Activated naive CD8-positive, alpha-beta T cell treated with anti-CD3 and anti-CD28 coated beads for 36 hours (primary cell): ENCODE measurements around the gene POMT2. TPM values are rescaled to one million over a fixed set of nuclear protein-coding genes. Genes with fewer than 3 reads are reported as not detected.
"Not testable (repeated sequence)": the region's sequence is repeated elsewhere in the genome, so short reads cannot be mapped to it uniquely, and the experiment has no call there.

ENCODE experiments used
- DNase-seq: peaks from one replicate; pipeline ENCODE4 v3.0.0; 2021
- H3K27ac Mint-ChIP-seq: one replicate; pipeline ENCODE4 v1.8.0; 2022; ENCODE audit warnings: mild to moderate bottlenecking, moderate library complexity, mixed read lengths
- H3K27me3 Mint-ChIP-seq: one replicate; pipeline ENCODE4 v1.8.0; 2022; ENCODE audit warnings: mild to moderate bottlenecking, mixed read lengths
- H3K36me3 Mint-ChIP-seq: one replicate; pipeline ENCODE4 v1.8.0; 2021; ENCODE audit warnings: mild to moderate bottlenecking, mixed read lengths
- H3K4me1 Mint-ChIP-seq: one replicate; pipeline ENCODE4 v1.8.0; 2021; ENCODE audit warnings: mixed read lengths
- H3K4me3 Mint-ChIP-seq: one replicate; pipeline ENCODE4 v1.8.0; 2022; ENCODE audit warnings: mild to moderate bottlenecking, moderate library complexity, mixed read lengths
- H3K9me3 Mint-ChIP-seq: one replicate; pipeline ENCODE4 v1.8.0; 2022; ENCODE audit warnings: mixed read lengths
- total RNA-seq, 2 experiments: library from RNA; stranded (reverse); gene quantifications; one replicate each; pipeline ENCODE4 v1.2.3, GENCODE V29; 2021

The POMT2 gene
- total RNA-seq, 2 experiments from 2014 or later = 14.2 to 18.1 TPM

DNA sequence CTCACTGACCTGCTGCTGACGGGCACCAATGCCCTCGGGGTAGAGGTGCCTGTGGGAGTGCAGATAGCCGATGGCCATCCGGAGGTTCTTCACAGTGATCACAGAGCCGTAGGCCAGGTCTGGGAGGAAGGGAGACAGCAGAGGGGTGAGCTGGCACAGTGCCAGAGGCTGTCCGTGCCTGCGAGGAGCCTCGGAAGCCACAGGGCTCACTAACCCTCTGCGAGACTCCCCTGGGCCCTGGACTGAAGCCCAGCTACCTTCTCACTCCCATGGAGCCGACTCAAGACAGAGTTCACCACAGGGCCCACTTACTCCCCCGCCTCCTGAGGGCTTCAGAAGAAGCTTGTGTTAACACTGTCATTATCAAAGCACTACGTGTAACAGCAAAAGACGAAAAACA lies 24.5 kb downstream of the POMT2 start:
- no peak for DNase-seq
- no peak overlapping the region for H3K4me3 Mint-ChIP-seq
- H3K27ac Mint-ChIP-seq = no peak overlapping the region
- H3K27me3 Mint-ChIP-seq = no peaks in the 10 kb centered on the region
- no peaks in the 10 kb centered on the region for H3K4me1 Mint-ChIP-seq
- H3K9me3 Mint-ChIP-seq = no peaks in the 10 kb centered on the region
- peaks cover 8% of the 10 kb centered on the region for H3K36me3 Mint-ChIP-seq

DNA sequence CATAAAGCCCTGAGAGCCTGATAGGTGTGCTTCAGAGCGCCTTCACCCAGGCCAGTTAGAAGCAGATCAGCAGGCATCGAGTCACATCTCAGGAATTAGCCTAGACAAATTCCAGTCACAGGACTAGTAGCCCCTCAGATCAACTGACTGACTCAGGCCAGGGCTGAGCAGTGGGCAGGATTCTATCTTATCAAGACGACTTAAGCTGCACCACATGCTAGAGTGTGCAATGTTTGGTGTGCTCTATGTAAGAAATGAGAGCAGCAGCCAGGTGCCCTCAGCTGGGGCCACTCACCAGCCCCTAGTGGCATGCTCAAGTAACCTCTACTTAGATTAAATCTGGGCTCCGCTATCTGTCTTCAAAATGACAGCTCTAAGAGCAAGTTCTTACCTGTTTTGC lies 30.0 kb downstream of the POMT2 start:
- Mint-ChIP-seq H3K4me3 (no peak overlapping the region), H3K9me3 (no peaks in the 10 kb centered on the region), H3K27ac (no peak overlapping the region), H3K27me3 (no peaks in the 10 kb centered on the region), H3K36me3 (peaks cover 4% of the 10 kb centered on the region), H3K4me1 (no peaks in the 10 kb centered on the region)
- no peak for DNase-seq

DNA sequence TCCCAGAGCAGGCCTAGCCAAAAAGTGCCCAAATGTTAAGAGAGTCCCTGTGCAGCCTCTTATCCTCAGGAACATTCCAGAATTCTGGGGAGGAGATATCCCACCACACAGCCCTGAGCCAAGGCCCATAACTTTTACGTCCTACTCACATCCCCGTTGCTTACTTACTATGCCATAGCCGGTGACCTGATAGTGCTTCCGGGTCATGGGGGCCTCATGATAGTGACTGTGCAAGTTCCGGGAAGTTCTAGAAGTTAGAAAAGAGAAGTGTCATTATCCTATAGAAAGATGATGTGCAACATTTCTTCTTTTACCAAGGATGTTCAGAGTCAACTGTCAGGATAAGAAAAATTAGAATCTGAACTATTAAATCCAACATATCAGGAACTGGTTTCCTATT lies 34.1 kb downstream of the POMT2 start:
- Mint-ChIP-seq H3K36me3 (peaks cover 7% of the 10 kb centered on the region), H3K4me3 (no peak overlapping the region), H3K27me3 (no peaks in the 10 kb centered on the region), H3K9me3 (no peaks in the 10 kb centered on the region), H3K4me1 (no peaks in the 10 kb centered on the region), H3K27ac (no peak overlapping the region)
- no peak for DNase-seq

DNA sequence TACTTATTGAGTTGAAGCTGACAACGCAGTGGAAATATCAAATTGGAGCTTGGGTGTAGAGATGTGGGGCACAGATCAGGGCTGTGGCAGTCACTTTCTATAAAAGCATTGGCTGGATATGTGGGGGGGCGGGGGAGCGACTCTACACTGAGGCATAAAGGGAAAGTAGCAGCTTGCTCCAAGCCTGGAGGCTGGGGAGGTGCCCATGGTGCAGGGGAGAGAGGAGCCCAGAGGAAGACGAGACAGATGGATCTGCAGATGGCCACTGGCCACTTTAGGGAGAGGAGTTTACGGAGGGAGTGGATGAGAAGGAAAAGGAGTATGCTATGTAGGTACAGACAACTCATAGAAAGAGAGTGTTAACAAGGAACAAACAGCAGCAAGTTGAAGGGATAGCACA lies 36.2 kb downstream of the POMT2 start:
- H3K27ac Mint-ChIP-seq = no peak overlapping the region
- H3K27me3 Mint-ChIP-seq = no peaks in the 10 kb centered on the region
- DNase-seq = no peak
- no peaks in the 10 kb centered on the region for H3K9me3 Mint-ChIP-seq
- H3K36me3 Mint-ChIP-seq = peaks cover 8% of the 10 kb centered on the region
- H3K4me3 Mint-ChIP-seq = no peak overlapping the region
- no peaks in the 10 kb centered on the region for H3K4me1 Mint-ChIP-seq

DNA sequence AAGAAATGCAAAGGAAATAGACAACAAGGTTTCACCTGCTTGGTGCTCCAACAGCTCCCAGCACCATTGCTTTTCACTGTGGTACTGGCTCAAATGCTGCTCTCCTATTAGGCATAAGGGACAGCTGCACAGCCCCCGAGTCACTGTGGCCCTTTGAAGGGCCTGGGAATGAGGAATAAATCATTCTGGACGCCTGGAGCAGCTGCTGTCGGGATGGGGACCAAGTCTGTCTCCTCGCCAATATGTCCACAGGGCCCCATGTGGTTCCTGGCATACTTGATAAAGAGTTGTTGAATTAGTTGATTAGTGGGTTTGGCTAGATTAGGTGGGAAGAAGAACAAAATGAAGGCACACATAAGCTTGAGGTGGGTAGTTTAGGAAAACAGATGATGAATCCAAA lies 36.6 kb downstream of the POMT2 start:
- Mint-ChIP-seq H3K27ac (no peak overlapping the region), H3K9me3 (no peaks in the 10 kb centered on the region), H3K36me3 (peaks cover 10% of the 10 kb centered on the region), H3K4me3 (no peak overlapping the region), H3K27me3 (no peaks in the 10 kb centered on the region), H3K4me1 (no peaks in the 10 kb centered on the region)
- DNase-seq = no peak

DNA sequence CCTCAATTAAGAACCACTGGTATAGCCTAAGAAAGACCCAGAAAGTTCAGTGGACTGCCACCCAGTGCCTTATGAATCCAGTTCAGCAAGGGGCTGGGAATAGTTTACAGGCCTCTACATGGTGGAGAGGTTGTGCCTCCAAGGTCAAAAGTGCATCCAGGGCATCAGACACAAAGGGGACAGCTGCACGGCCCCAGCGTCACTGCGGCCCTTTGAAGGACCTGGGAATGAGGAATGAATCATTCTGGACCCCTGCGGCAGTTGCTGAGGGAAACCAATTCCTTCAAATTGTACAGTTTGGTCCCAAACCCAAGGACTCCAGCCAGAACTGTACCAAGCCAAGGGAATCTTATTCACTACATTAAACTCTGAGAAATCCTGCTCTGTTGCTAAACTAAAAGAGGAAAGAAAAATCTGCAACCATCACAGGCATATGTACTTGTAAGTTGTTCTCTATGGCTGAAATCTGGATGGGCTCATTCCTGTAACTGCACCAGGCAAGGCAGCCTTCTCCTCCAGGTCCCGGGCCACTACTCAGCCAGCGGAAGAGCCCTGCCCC lies 38.8 kb downstream of the POMT2 start:
- H3K27me3 Mint-ChIP-seq = no peaks in the 10 kb centered on the region
- H3K9me3 Mint-ChIP-seq = no peaks in the 10 kb centered on the region

DNA sequence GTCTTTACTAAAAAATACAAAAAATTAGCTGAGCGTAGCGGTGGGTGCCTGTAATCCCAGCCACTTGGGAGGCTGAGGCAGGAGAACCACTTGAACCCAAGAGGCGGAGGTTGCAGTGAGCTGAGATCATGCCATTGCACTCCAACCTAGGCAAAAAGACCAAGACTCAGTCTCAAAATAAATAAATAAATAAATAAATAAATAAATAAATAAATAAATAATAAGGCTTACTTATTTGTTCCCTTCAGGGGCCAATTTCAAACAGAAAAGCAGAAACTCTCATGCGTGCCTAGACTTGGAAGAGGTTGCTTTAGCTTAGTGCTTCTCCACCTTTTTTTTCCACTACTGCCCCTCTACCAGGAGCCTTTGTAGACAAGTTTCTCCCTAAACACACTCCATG lies 39.8 kb downstream of the POMT2 start:
- DNase-seq, H3K4me1 Mint-ChIP-seq, H3K9me3 Mint-ChIP-seq, H3K4me3 Mint-ChIP-seq, H3K27ac Mint-ChIP-seq, H3K27me3 Mint-ChIP-seq, H3K36me3 Mint-ChIP-seq: not testable (repeated sequence)

More for the DNA sequence above, 38.8 kb downstream of the POMT2 start:
- DNase-seq = no peak
- no peak overlapping the region for H3K4me3 Mint-ChIP-seq
- no peaks in the 10 kb centered on the region for H3K4me1 Mint-ChIP-seq
- H3K27ac Mint-ChIP-seq = no peak overlapping the region
- H3K36me3 Mint-ChIP-seq = peaks cover 10% of the 10 kb centered on the region

DNA sequence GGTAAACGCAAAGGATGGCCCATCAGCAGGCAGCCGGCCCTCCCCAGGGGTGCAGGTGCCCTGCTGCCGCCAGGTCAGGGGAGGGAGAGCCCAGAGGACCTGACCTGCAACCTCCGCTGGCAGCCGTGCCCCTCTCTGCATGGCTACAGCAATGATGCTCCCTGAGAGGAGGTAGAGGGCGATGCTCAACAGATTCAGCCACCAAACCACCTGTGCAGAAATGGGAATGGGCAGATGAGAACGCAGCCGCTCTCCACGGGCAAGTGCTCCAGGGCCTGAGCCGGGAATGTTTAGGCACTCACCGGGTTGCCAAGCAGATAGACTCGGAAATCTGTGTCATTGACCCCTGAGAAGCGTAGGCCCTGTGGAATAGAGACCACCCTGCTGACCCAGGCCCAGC lies 41.0 kb downstream of the POMT2 start:
- Mint-ChIP-seq H3K4me3 (no peak overlapping the region), H3K9me3 (no peaks in the 10 kb centered on the region), H3K27me3 (no peaks in the 10 kb centered on the region), H3K4me1 (no peaks in the 10 kb centered on the region), H3K36me3 (peaks cover 7% of the 10 kb centered on the region), H3K27ac (no peak overlapping the region)
- DNase-seq = no peak

DNA sequence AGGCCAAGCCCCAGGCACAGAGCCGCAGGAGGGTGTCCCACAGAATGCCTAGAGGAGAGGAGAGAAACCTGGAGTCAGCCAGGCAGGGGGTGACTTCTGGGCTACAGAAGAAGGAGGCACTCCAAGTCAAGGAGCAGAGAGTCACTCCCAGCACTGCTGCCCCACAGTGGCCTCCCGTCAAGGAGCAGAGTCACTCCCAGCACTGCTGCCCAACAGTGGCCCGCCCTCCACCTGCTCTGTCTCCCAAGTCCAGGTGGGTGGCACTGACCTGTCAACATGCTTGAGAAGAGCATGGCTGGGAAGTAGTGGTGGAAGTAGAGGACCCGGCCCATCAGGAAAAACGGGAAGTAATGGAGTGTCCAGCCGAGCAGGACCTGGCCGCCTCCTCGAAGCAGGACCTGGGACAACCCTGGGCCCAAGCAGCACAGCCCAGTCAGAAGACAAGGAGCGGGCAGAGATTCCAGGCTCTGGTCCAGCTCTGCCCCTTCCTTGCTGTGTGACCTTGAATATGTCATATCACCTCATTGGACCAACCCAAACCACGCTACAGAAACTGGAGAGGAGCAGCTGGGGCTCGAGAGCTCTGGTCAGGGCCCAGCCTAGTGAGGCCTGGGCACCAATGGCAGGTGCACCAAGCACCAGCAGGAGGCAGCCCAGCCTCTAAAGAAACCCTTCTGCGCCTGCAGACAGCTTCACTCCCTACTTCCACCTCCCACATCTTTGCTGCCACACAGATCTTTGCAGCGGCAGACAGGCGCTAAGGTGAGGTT lies 42.0 kb downstream of the POMT2 start:
- Mint-ChIP-seq H3K36me3 (peaks cover 4% of the 10 kb centered on the region), H3K4me1 (no peaks in the 10 kb centered on the region), H3K27ac (no peak overlapping the region), H3K9me3 (no peaks in the 10 kb centered on the region), H3K27me3 (no peaks in the 10 kb centered on the region), H3K4me3 (no peak overlapping the region)
- no peak for DNase-seq

DNA sequence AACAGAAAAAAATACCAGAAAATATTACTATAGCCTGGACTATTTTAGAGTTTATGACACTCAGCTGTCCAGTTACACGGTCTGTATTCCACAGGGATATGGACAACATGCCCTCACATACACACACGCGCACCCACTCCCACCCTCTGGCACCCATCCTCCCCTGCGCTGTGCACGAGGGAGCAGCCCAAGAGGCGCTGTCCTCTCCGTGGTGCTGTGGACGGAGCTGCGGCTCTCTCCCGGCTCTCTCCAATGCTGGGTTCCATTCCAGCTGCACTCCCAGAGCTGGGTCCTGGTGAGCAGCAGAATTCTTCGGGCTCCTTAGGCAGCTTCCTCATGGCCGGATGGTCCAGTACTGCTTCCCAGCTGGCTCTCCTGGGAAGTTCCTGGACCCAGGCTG lies 43.7 kb downstream of the POMT2 start:
- H3K27me3 Mint-ChIP-seq = peaks cover 11% of the 10 kb centered on the region
- H3K36me3 Mint-ChIP-seq = peaks cover 2% of the 10 kb centered on the region
- DNase-seq = no peak
- no peaks in the 10 kb centered on the region for H3K4me1 Mint-ChIP-seq
- no peaks in the 10 kb centered on the region for H3K9me3 Mint-ChIP-seq
- H3K4me3 Mint-ChIP-seq = no peak overlapping the region
- no peak overlapping the region for H3K27ac Mint-ChIP-seq

DNA sequence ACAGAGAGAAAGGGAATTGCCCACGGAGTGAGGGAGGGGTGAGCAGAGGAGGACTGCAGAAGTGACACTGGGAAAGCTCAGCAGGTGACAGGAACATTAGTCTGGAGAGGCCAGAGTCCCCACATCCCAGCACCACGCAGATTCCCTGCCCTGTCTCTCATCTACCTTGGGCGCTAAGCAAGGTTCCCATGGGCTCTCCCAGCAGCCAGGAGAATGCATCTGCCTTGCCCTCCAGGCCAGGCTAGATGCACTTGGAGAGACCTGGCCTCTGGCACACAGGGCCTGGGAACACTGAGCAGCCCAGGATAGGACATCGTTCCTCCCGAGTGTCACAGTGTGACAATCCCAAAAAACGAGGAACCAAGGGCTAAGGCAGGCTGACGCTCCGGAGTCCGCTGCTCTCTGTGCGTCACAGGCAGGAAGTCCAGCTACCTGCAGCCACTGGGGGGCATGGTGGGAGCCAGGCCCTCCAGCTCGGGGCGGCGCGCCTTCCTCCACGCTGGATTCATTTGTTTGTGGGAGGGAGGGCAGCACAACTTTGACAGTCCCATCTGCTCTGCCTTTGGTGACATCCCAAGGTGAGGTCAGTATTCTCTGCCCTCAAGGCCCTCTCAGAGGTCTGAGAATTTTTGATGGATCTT lies 44.3 kb downstream of the POMT2 start:
- H3K4me1 Mint-ChIP-seq = no peaks in the 10 kb centered on the region
- no peak overlapping the region for H3K27ac Mint-ChIP-seq
- H3K27me3 Mint-ChIP-seq = peaks cover 16% of the 10 kb centered on the region
- peaks cover 2% of the 10 kb centered on the region for H3K36me3 Mint-ChIP-seq
- H3K9me3 Mint-ChIP-seq = no peaks in the 10 kb centered on the region
- no peak for DNase-seq
- no peak overlapping the region for H3K4me3 Mint-ChIP-seq

DNA sequence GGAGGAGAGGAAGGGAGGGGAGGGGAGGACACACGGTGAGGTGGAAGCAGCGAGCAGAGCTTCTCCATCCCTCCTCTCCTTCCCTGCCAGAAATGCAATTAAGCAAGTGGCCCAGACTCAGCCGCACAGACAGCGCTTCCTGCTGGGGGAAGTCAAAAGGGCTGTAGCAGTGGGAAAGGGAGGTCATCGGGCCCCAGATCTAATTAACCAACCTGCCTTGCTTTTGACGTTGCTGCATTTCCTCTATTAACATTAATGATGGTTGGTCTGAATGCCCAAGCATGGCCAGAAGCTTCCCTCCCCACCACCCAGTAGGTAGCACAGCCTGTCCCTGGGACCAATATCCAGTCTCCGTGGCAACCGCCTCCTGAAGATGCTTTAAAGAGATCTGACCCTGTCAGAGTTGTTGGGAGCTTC lies 45.1 kb downstream of the POMT2 start:
- H3K9me3 Mint-ChIP-seq = no peaks in the 10 kb centered on the region
- peaks cover 2% of the 10 kb centered on the region for H3K36me3 Mint-ChIP-seq
- no peaks in the 10 kb centered on the region for H3K4me1 Mint-ChIP-seq
- no peak overlapping the region for H3K27ac Mint-ChIP-seq
- H3K4me3 Mint-ChIP-seq = no peak overlapping the region
- no peak for DNase-seq
- H3K27me3 Mint-ChIP-seq = peaks cover 20% of the 10 kb centered on the region

DNA sequence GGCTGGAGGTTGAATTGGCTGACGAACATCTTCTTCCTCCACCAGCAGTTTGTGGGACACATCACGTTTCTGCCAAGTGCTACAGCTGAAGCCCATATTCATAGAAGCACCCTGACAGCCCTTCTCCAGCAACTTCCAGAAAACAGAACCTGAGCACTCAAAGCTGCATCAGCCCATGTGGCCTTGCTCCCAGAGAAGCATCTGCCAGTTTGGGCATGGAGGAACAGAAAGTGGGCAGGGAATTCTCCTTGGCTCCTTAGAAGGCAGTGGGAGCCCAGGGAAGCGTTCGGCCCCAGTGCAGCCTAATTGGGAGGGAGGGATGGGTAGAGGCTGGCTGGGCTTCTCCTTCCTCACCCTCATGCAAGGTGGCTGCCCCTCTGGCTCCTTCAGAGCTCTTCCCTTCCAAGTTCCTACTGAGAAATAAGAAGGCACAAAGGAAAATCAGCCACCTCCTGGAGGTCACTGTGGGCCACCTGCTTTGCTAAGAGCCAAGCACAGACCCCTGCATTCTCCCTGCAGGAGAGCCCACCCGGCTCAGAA lies 45.6 kb downstream of the POMT2 start:
- peaks cover 23% of the 10 kb centered on the region for H3K27me3 Mint-ChIP-seq
- no peak overlapping the region for H3K27ac Mint-ChIP-seq
- H3K36me3 Mint-ChIP-seq = peaks cover 2% of the 10 kb centered on the region
- no peaks in the 10 kb centered on the region for H3K9me3 Mint-ChIP-seq
- H3K4me1 Mint-ChIP-seq = no peaks in the 10 kb centered on the region
- no peak overlapping the region for H3K4me3 Mint-ChIP-seq
- no peak for DNase-seq

DNA sequence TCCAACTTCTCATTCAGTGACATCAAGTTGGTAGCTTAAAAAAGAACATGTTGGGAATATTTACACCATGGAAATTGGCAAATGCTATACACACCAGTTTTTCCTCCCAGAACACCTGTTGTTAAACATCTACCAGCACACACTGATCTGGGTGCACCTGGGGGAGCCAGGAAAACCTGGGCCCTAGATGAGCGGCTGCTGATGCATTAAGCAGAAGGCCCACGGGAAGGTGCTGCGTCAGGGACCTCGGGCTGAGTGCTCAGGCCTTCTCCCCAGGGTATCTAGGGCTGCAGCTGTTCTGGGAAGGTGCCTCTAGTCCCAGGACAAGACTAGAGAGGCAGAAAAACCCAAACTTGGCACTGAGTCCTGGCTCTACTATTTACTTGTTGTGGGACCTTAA lies 46.9 kb downstream of the POMT2 start:
- no peak for DNase-seq
- H3K9me3 Mint-ChIP-seq = no peaks in the 10 kb centered on the region
- H3K27me3 Mint-ChIP-seq = peaks cover 36% of the 10 kb centered on the region
- no peaks in the 10 kb centered on the region for H3K4me1 Mint-ChIP-seq
- H3K4me3 Mint-ChIP-seq = no peak overlapping the region
- H3K27ac Mint-ChIP-seq = no peak overlapping the region
- H3K36me3 Mint-ChIP-seq = no peaks in the 10 kb centered on the region

DNA sequence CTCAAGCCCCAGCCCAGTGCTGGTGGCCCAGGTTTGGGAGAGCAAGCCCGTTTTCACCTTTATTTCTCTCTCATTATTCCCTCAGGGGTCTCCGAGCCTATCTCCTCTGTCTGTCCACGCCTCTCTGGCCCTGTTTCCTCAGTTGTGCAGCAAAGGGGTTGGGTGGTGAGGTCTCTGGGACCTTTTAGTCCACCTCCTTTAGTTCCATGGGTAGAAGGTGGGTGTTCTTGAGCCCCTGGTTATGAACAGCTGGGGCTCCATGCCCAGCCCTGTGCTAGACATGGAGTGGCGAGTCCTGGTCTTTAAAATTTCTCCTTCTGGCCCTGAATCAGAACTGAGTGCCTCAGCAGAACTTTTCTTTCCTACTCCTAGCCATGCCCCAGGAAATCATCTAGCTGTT lies 48.4 kb downstream of the POMT2 start:
- Mint-ChIP-seq H3K4me3 (no peak overlapping the region), H3K27me3 (peaks cover 50% of the 10 kb centered on the region), H3K9me3 (peaks cover 3% of the 10 kb centered on the region), H3K27ac (no peak overlapping the region), H3K36me3 (no peaks in the 10 kb centered on the region), H3K4me1 (no peaks in the 10 kb centered on the region)
- no peak for DNase-seq
